Neural progenitor cell (in vitro differentiated cells): Measurements from ENCODE around the gene ZNF516. TPM values are rescaled to one million over a fixed set of nuclear protein-coding genes. Genes with fewer than 3 reads are reported as not detected.

Experiments used
- DNase-seq: peaks from one replicate; pipeline ENCODE4 v3.0.0-alpha.2; 2016; ENCODE audit warnings: low spot score
- H2AFZ ChIP-seq: fragments of 200-600 bp; sonication (generic); replicated peaks from 2 replicates; pipeline ENCODE4 v1.6.1; 2016; ENCODE audit warnings: antibody characterized with exemption
- H3F3A ChIP-seq: fragments of 200-600 bp; sonication (generic); 2 replicates; pipeline ENCODE4 v1.6.1; 2016; ENCODE audit warnings: antibody characterized with exemption, low read depth
- H3K27ac ChIP-seq: fragments of 200-600 bp; sonication (generic); 2 replicates; pipeline ENCODE4 v1.5.1; 2016; ENCODE audit warnings: mild to moderate bottlenecking
- H3K27me3 ChIP-seq: fragments of 200-600 bp; sonication (generic); 2 replicates; pipeline ENCODE4 v1.6.1; 2016; ENCODE audit warnings: mild to moderate bottlenecking, moderate library complexity
- H3K36me3 ChIP-seq: fragments of 200-600 bp; sonication (generic); 2 replicates; pipeline ENCODE4 v1.5.1; 2016
- H3K4me1 ChIP-seq: fragments of 200-600 bp; sonication (generic); 2 replicates; pipeline ENCODE4 v1.6.1; 2016; ENCODE audit warnings: mixed run types
- H3K4me2 ChIP-seq: fragments of 200-600 bp; sonication (generic); 2 replicates; pipeline ENCODE4 v1.6.1; 2016
- H3K4me3 ChIP-seq: fragments of 200-600 bp; sonication (generic); 2 replicates; pipeline ENCODE4 v1.5.1; 2016
- H3K79me2 ChIP-seq: fragments of 200-600 bp; sonication (generic); 2 replicates; pipeline ENCODE4 v1.6.1; 2016; ENCODE audit warnings: low read depth
- H3K9ac ChIP-seq: fragments of 200-600 bp; sonication (generic); 2 replicates; pipeline ENCODE4 v1.6.1; 2016
- H3K9me3 ChIP-seq: fragments of 200-600 bp; sonication (generic); 2 replicates; pipeline ENCODE4 v1.5.1; 2016; ENCODE audit warnings: low read depth
- H4K20me1 ChIP-seq: fragments of 200-600 bp; sonication (generic); 2 replicates; pipeline ENCODE4 v1.6.1; 2016; ENCODE audit warnings: low read depth
- H3K27ac Mint-ChIP-seq: 3 replicates; pipeline ENCODE4 v1.8.0; 2021; ENCODE audit warnings: mixed read lengths
- H3K27me3 Mint-ChIP-seq: 2 replicates; pipeline ENCODE4 v1.8.0; 2022; ENCODE audit warnings: low read depth, mild to moderate bottlenecking, inconsistent platforms, moderate library complexity, mixed read lengths; ENCODE audit not compliant: insufficient read depth
- H3K36me3 Mint-ChIP-seq: 3 replicates; pipeline ENCODE4 v1.8.0; 2021; ENCODE audit warnings: mixed read lengths
- H3K4me1 Mint-ChIP-seq: 3 replicates; pipeline ENCODE4 v1.8.0; 2021; ENCODE audit warnings: mixed read lengths
- H3K4me3 Mint-ChIP-seq: 3 replicates; pipeline ENCODE4 v1.8.0; 2021; ENCODE audit warnings: mild to moderate bottlenecking, moderate library complexity, mixed read lengths
- H3K9me3 Mint-ChIP-seq: 3 replicates; pipeline ENCODE4 v1.8.0; 2020; ENCODE audit warnings: mixed read lengths
- EZH2 ChIP-seq: fragments of 200-600 bp; sonication (generic); IDR thresholded peaks from 2 replicates; pipeline ENCODE4 v1.6.1; 2017; ENCODE audit warnings: antibody characterized with exemption, mild to moderate bottlenecking, moderate library complexity
- EZH2phosphoT487 ChIP-seq: fragments of 200-600 bp; sonication (generic); IDR thresholded peaks from 2 replicates; pipeline ENCODE4 v1.6.1; 2017; ENCODE audit warnings: antibody characterized with exemption
- total RNA-seq: library from RNA; depleted of rRNA; stranded (reverse); fragments of >200 nt; gene quantifications from 2 replicates; pipeline ENCODE4 v1.2.3, GENCODE V29; 2015; ENCODE audit warnings: low replicate concordance
- TF ChIP-seq, protein P1 (sequence below): fragments of 200-600 bp; sonication (generic); IDR thresholded peaks from 2 replicates; pipeline ENCODE4 v1.5.1; 2017; ENCODE audit warnings: antibody characterized with exemption, mild to moderate bottlenecking

ZNF516 gene
- total RNA-seq, 1 donor from 2014 or later = 45.5 TPM

DNA sequence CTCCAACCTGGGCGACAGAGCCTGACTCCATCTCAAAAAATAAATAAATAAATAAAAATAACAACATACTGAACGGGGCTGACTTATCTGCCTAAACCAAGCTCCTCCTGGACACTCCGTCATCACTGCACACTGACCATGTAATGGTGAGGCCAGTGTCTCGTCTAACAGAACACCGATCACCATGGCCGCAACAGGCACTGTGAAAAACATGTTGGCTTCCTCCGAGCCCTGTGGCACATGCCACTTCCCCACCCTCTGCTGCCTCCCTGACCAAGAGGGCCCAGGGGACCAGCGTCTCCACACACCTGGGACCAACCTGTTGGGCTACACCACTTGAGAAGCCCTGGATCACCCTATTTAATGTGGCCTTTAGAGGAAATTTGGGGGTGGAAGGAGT lies 33.9 kb downstream of the ZNF516 start:
- Histone ChIP-seq H2AFZ (no peak overlapping the region), H3K4me1 (peaks cover 21% of the 10 kb centered on the region), H3K4me3 (no peak overlapping the region), H4K20me1 (peaks cover 100% of the 10 kb centered on the region), H3K27ac (no peak overlapping the region), H3K4me2 (no peak overlapping the region), H3K27me3 (no peaks in the 10 kb centered on the region), H3K9me3 (no peaks in the 10 kb centered on the region), H3K79me2 (peaks cover 99% of the 10 kb centered on the region), H3F3A (peaks cover 14% of the 10 kb centered on the region), H3K36me3 (no peaks in the 10 kb centered on the region), H3K9ac (no peak overlapping the region)
- peaks cover 41% of the 10 kb centered on the region for H3K36me3 Mint-ChIP-seq
- peaks cover 6% of the 10 kb centered on the region for H3K27me3 Mint-ChIP-seq
- no peak overlapping the region for H3K4me3 Mint-ChIP-seq
- peaks cover 11% of the 10 kb centered on the region for H3K9me3 Mint-ChIP-seq
- H3K27ac Mint-ChIP-seq = no peak overlapping the region
- no peak for TF ChIP-seq EZH2phosphoT487
- TF ChIP-seq EZH2 = no peak
- TF ChIP-seq, protein P1, sequence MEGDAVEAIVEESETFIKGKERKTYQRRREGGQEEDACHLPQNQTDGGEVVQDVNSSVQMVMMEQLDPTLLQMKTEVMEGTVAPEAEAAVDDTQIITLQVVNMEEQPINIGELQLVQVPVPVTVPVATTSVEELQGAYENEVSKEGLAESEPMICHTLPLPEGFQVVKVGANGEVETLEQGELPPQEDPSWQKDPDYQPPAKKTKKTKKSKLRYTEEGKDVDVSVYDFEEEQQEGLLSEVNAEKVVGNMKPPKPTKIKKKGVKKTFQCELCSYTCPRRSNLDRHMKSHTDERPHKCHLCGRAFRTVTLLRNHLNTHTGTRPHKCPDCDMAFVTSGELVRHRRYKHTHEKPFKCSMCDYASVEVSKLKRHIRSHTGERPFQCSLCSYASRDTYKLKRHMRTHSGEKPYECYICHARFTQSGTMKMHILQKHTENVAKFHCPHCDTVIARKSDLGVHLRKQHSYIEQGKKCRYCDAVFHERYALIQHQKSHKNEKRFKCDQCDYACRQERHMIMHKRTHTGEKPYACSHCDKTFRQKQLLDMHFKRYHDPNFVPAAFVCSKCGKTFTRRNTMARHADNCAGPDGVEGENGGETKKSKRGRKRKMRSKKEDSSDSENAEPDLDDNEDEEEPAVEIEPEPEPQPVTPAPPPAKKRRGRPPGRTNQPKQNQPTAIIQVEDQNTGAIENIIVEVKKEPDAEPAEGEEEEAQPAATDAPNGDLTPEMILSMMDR = no peak
- peaks cover 41% of the 10 kb centered on the region for H3K4me1 Mint-ChIP-seq
- DNase-seq = no peak

DNA sequence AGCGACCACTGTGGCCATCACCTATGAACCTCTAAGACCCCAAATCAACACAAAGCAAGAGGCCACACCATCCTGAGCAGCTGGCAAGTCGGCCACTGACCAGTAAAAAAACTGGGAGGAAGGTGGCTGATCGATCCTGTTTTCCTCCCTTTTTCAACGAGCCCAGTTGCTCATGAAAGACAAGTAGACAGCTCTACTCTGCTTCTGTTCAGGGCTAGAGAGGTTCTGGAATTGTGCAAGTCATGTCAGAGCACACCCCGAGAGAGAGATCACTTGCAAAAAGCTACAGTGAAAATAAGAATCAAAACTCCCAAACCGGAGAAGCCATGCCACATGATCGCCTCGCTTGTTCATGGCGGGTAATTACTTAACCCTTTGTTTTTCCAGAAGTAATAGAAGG lies 34.6 kb downstream of the ZNF516 start:
- H3K36me3 Mint-ChIP-seq = peaks cover 36% of the 10 kb centered on the region
- H3K27ac ChIP-seq = no peak overlapping the region
- no peak overlapping the region for H3K4me3 Mint-ChIP-seq
- peaks cover 28% of the 10 kb centered on the region for H3K4me1 ChIP-seq
- no peak overlapping the region for H3K4me2 ChIP-seq
- no peak for DNase-seq
- TF ChIP-seq EZH2 = no peak
- TF ChIP-seq, protein P1 = no peak
- TF ChIP-seq EZH2phosphoT487 = no peak
- no peaks in the 10 kb centered on the region for H3K9me3 ChIP-seq
- peaks cover 99% of the 10 kb centered on the region for H3K79me2 ChIP-seq
- H2AFZ ChIP-seq = no peak overlapping the region
- no peak overlapping the region for H3K4me3 ChIP-seq
- no peaks in the 10 kb centered on the region for H3K27me3 ChIP-seq
- H3K36me3 ChIP-seq = no peaks in the 10 kb centered on the region
- H4K20me1 ChIP-seq = peaks cover 100% of the 10 kb centered on the region
- peaks cover 45% of the 10 kb centered on the region for H3K4me1 Mint-ChIP-seq
- no peak overlapping the region for H3K27ac Mint-ChIP-seq
- peaks cover 19% of the 10 kb centered on the region for H3F3A ChIP-seq
- H3K27me3 Mint-ChIP-seq = peaks cover 6% of the 10 kb centered on the region
- H3K9me3 Mint-ChIP-seq = peaks cover 11% of the 10 kb centered on the region
- no peak overlapping the region for H3K9ac ChIP-seq

DNA sequence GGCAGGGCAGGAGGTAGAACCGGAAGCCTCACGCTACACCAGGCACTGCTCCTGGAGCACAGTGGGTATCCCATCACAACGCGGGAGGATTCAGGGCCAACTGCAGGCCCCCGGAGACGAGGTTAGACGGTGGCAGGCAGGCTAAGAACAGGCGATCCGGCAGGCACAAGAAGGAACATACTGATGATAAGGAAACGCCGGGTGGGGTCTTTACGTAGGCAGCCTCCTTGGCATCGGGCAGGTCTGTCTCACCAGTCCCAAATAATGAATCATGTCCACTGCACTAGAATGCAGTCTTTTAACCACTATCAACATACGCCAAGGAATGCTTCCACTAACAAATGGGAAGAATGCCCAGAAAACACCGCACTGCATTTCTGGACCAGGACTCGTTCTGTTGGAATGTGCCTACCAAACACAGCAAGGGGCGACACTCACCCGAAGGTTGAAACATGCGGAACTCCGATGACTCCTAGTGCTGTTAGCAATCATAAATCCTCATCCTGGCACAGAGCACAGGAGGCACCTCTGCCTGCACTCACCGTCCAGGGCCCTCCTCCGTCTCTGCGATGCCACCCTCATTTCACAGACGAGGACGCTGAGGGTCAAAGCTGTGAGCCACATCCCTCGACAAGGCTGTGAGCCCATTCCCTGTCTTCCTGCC lies 35.2 kb downstream of the ZNF516 start:
- Histone ChIP-seq H3K27ac (no peak overlapping the region), H4K20me1 (peaks cover 100% of the 10 kb centered on the region), H3K4me2 (no peak overlapping the region), H3K36me3 (no peaks in the 10 kb centered on the region), H3K27me3 (no peaks in the 10 kb centered on the region), H3K9ac (no peak overlapping the region), H3K79me2 (peaks cover 99% of the 10 kb centered on the region), H3K4me1 (peaks cover 34% of the 10 kb centered on the region), H3F3A (peaks cover 23% of the 10 kb centered on the region), H3K9me3 (no peaks in the 10 kb centered on the region), H2AFZ (no peak overlapping the region), H3K4me3 (no peak overlapping the region)
- DNase-seq = no peak
- TF ChIP-seq EZH2phosphoT487 = no peak
- no peak for TF ChIP-seq EZH2
- TF ChIP-seq, protein P1 = no peak
- peaks cover 49% of the 10 kb centered on the region for H3K4me1 Mint-ChIP-seq
- peak overlapping the region; percentile 38 for H3K4me3 Mint-ChIP-seq
- peaks cover 11% of the 10 kb centered on the region for H3K9me3 Mint-ChIP-seq
- H3K27ac Mint-ChIP-seq = no peak overlapping the region
- H3K27me3 Mint-ChIP-seq = peaks cover 6% of the 10 kb centered on the region
- H3K36me3 Mint-ChIP-seq = peaks cover 31% of the 10 kb centered on the region
